MM.1S (cell line): Measurements from ENCODE around the gene LRMDA.

Source experiments
- CTCF ChIP-seq: fragments of 300-600 bp; sonication (generic); IDR thresholded peaks from 2 replicates; pipeline ENCODE4 v1.5.1; 2016; ENCODE audit warnings: antibody characterized with exemption, low read length, mixed read lengths
- EZH2 ChIP-seq: fragments of 300-600 bp; sonication (generic); optimal IDR thresholded peaks from 2 replicates; pipeline ENCODE3; 2017; ENCODE audit warnings: low read depth, mild to moderate bottlenecking, antibody characterized with exemption, low read length, mixed read lengths

- TF ChIP-seq CTCF (no peak), EZH2 (no peak)
These were observed 193.2 kb downstream of the LRMDA start for GRCh38 chr10:75624638-75625037.
